HEK293 (cell line): Measurements from ENCODE around the gene GUCA1A.

Experiments
- EGR2 ChIP-seq: fragments of 450-650 bp; formaldehyde crosslinking; IDR thresholded peaks from 2 replicates; pipeline ENCODE4 v1.5.1; 2016; ENCODE audit warnings: low read depth, missing biosample characterization, missing genetic modification characterization
- GLIS1 ChIP-seq: fragments of 450-650 bp; formaldehyde crosslinking; IDR thresholded peaks from 2 replicates; pipeline ENCODE4 v1.5.1; 2016; ENCODE audit warnings: missing biosample characterization, missing genetic modification characterization
- GLIS2 ChIP-seq: fragments of 450-650 bp; formaldehyde crosslinking; IDR thresholded peaks from 2 replicates; pipeline ENCODE4 v1.5.1; 2016; ENCODE audit warnings: missing biosample characterization, missing genetic modification characterization
- HOXA7 ChIP-seq: sonication (generic); formaldehyde crosslinking; IDR thresholded peaks from 2 replicates; pipeline ENCODE4 v1.8.1; 2022; ENCODE audit warnings: missing genetic modification reagents, borderline replicate concordance
- KLF1 ChIP-seq: fragments of 450-650 bp; formaldehyde crosslinking; IDR thresholded peaks from 2 replicates; pipeline ENCODE4 v1.5.1; 2016; ENCODE audit warnings: missing biosample characterization, missing genetic modification characterization
- KLF10 ChIP-seq: fragments of 450-650 bp; IDR thresholded peaks from 2 replicates; pipeline ENCODE4 v1.5.1; 2018; ENCODE audit warnings: missing biosample characterization, mild to moderate bottlenecking, missing genetic modification characterization
- RBAK ChIP-seq: fragments of 450-650 bp; formaldehyde crosslinking; IDR thresholded peaks from 2 replicates; pipeline ENCODE4 v1.5.1; 2016; ENCODE audit warnings: missing biosample characterization, missing genetic modification characterization
- SCRT1 ChIP-seq: fragments of 450-650 bp; formaldehyde crosslinking; IDR thresholded peaks from 2 replicates; pipeline ENCODE4 v1.5.1; 2016; ENCODE audit warnings: missing biosample characterization, missing genetic modification characterization, borderline replicate concordance
- WT1 ChIP-seq: fragments of 450-650 bp; formaldehyde crosslinking; IDR thresholded peaks from 2 replicates; pipeline ENCODE4 v1.5.1; 2016; ENCODE audit warnings: missing biosample characterization, missing genetic modification characterization
- ZBTB17 ChIP-seq: fragments of 450-650 bp; formaldehyde crosslinking; IDR thresholded peaks from 2 replicates; pipeline ENCODE4 v1.5.1; 2016; ENCODE audit warnings: missing biosample characterization, missing genetic modification characterization
- ZBTB7A ChIP-seq: fragments of 450-650 bp; formaldehyde crosslinking; IDR thresholded peaks from 2 replicates; pipeline ENCODE4 v1.5.1; 2016; ENCODE audit warnings: low read depth, missing biosample characterization, missing genetic modification characterization
- ZNF121 ChIP-seq: fragments of 450-650 bp; formaldehyde crosslinking; IDR thresholded peaks from 2 replicates; pipeline ENCODE4 v1.5.1; 2016; ENCODE audit warnings: missing biosample characterization, missing genetic modification characterization
- ZNF132 ChIP-seq: fragments of 450-650 bp; formaldehyde crosslinking; IDR thresholded peaks from 2 replicates; pipeline ENCODE4 v1.5.1; 2017; ENCODE audit warnings: missing biosample characterization, missing genetic modification characterization, borderline replicate concordance
- ZNF2 ChIP-seq: fragments of 450-650 bp; formaldehyde crosslinking; IDR thresholded peaks from 2 replicates; pipeline ENCODE4 v1.5.1; 2016; ENCODE audit warnings: missing biosample characterization, missing genetic modification characterization
- ZNF292 ChIP-seq: fragments of 450-650 bp; formaldehyde crosslinking; IDR thresholded peaks from 2 replicates; pipeline ENCODE4 v1.5.1; 2016; ENCODE audit warnings: low read depth, missing biosample characterization, missing genetic modification characterization, borderline replicate concordance
- ZNF350 ChIP-seq: fragments of 450-650 bp; formaldehyde crosslinking; IDR thresholded peaks from 2 replicates; pipeline ENCODE4 v1.5.0; 2017; ENCODE audit warnings: missing biosample characterization, mild to moderate bottlenecking, missing genetic modification characterization
- ZNF366 ChIP-seq: fragments of 450-650 bp; formaldehyde crosslinking; conservative IDR thresholded peaks from 2 replicates; pipeline ENCODE4 v1.5.1; 2016; ENCODE audit warnings: missing biosample characterization, missing genetic modification characterization
- ZNF394 ChIP-seq: fragments of 450-650 bp; formaldehyde crosslinking; IDR thresholded peaks from 2 replicates; pipeline ENCODE4 v1.5.1; 2016; ENCODE audit warnings: missing biosample characterization, missing genetic modification characterization, mild to moderate bottlenecking, moderate library complexity, borderline replicate concordance
- ZNF426 ChIP-seq: fragments of 450-650 bp; formaldehyde crosslinking; IDR thresholded peaks from 2 replicates; pipeline ENCODE4 v1.5.1; 2017; ENCODE audit warnings: missing biosample characterization, missing genetic modification characterization, mild to moderate bottlenecking, inconsistent platforms, moderate library complexity
- ZNF529 ChIP-seq: fragments of 450-650 bp; formaldehyde crosslinking; IDR thresholded peaks from 2 replicates; pipeline ENCODE4 v1.5.1; 2017; ENCODE audit warnings: missing genetic modification characterization, missing biosample characterization; ENCODE audit not compliant: insufficient replicate concordance
- ZNF561 ChIP-seq: fragments of 450-650 bp; IDR thresholded peaks from 2 replicates; pipeline ENCODE4 v1.5.1; 2018; ENCODE audit warnings: missing biosample characterization, missing genetic modification characterization, borderline replicate concordance
- ZNF585B ChIP-seq: fragments of 450-650 bp; formaldehyde crosslinking; IDR thresholded peaks from 2 replicates; pipeline ENCODE4 v1.5.1; 2016; ENCODE audit warnings: missing biosample characterization, missing genetic modification characterization
- ZNF596 ChIP-seq: fragments of 450-650 bp; IDR thresholded peaks from 2 replicates; pipeline ENCODE4 v1.5.0; 2018; ENCODE audit warnings: missing biosample characterization, mild to moderate bottlenecking, missing genetic modification characterization, moderate library complexity
- ZNF623 ChIP-seq: fragments of 450-650 bp; formaldehyde crosslinking; IDR thresholded peaks from 2 replicates; pipeline ENCODE4 v1.5.1; 2016; ENCODE audit warnings: missing biosample characterization, missing genetic modification characterization
- ZNF624 ChIP-seq: fragments of 450-650 bp; formaldehyde crosslinking; IDR thresholded peaks from 2 replicates; pipeline ENCODE4 v1.5.1; 2017; ENCODE audit warnings: missing biosample characterization, missing genetic modification characterization
- ZSCAN16 ChIP-seq: fragments of 450-650 bp; formaldehyde crosslinking; IDR thresholded peaks from 2 replicates; pipeline ENCODE4 v1.5.1; 2016; ENCODE audit warnings: missing biosample characterization, missing genetic modification characterization
- TF ChIP-seq, protein P1 (sequence below): fragments of 450-650 bp; formaldehyde crosslinking; IDR thresholded peaks from 2 replicates; pipeline ENCODE4 v1.5.1; 2017; ENCODE audit warnings: missing biosample characterization, missing genetic modification characterization
- TF ChIP-seq, protein P2 (sequence below): fragments of 450-650 bp; formaldehyde crosslinking; IDR thresholded peaks from 2 replicates; pipeline ENCODE4 v1.5.1; 2016; ENCODE audit warnings: missing biosample characterization, missing genetic modification characterization
- TF ChIP-seq, protein P3 (sequence below): fragments of 450-650 bp; formaldehyde crosslinking; IDR thresholded peaks from 2 replicates; pipeline ENCODE4 v1.5.1; 2017; ENCODE audit warnings: missing biosample characterization, missing genetic modification characterization
- TF ChIP-seq, protein P4 (sequence below): fragments of 450-650 bp; formaldehyde crosslinking; IDR thresholded peaks from 2 replicates; pipeline ENCODE4 v1.5.1; 2017; ENCODE audit warnings: missing biosample characterization, mild to moderate bottlenecking, missing genetic modification characterization, moderate library complexity
- TF ChIP-seq, protein P5 (sequence below): fragments of 450-650 bp; formaldehyde crosslinking; IDR thresholded peaks from 2 replicates; pipeline ENCODE4 v1.5.1; 2016; ENCODE audit warnings: missing biosample characterization, missing genetic modification characterization

GUCA1A gene

DNA sequence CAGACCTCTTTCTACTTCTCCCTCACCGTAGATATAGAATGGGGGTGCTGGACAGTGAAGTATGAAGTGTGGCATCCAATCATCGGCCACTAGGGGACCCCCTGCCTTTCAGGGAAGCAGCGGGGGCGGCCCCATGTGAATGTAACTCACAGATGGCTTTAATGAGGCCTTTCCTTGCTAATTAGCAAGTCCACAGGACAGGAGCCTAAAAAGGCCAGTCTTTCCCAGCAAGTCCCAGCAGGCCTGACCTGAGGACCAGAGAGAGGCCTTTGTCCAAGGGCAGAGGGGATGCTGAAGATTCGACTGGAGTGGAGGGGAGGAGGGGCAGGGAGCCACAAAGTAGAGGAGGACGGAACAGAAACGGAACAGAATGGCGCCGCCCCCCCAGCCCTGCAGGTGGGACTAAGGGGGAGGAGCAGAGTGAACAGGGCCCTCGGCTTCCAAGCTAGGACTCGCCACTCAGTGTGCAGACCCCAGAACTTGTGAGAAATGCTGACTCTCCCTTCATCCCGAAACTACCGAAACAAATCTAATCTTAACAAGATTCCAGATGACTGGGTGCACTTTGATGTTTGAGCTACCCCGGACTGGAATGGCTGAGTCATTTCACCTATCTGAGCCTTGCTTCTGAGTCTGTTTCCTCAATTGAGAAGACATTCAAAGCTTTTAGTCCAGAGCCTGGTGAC, 36.5 kb upstream of the GUCA1A start (continued):
- TF ChIP-seq ZNF561 (tag by site-specific recombination) (peak; percentile 96), ZNF366 (tag by site-specific recombination) (peak; percentile 65), GLIS2 (tag by site-specific recombination) (peak; percentile 78), ZNF132 (tag by site-specific recombination) (no peak), ZNF623 (tag by site-specific recombination) (0 out of 2 replicates have a peak, but pooled peaks have one; percentile 7), ZNF2 (tag by site-specific recombination) (no peak), ZSCAN16 (no peak), RBAK (no peak), ZNF121 (tag by site-specific recombination) (no peak), KLF1 (tag by site-specific recombination) (no peak), ZNF394 (no peak), ZBTB7A (no peak), KLF10 (tag by site-specific recombination) (no peak), ZNF585B (tag by site-specific recombination) (no peak), ZNF426 (tag by site-specific recombination) (no peak), SCRT1 (tag by site-specific recombination) (no peak), EGR2 (peak; percentile 42; the same call in 1 of the 2 replicates), ZBTB17 (tag by site-specific recombination) (peak; percentile 81), ZNF292 (tag by site-specific recombination) (no peak), HOXA7 (CRISPR knock-in tag) (no peak), ZNF529 (tag by site-specific recombination) (no peak), ZNF624 (no peak), ZNF596 (tag by site-specific recombination) (no peak), WT1 (tag by site-specific recombination) (no peak), ZNF350 (tag by site-specific recombination) (no peak), GLIS1 (tag by site-specific recombination) (peak; percentile 73)
- TF ChIP-seq, protein P1, sequence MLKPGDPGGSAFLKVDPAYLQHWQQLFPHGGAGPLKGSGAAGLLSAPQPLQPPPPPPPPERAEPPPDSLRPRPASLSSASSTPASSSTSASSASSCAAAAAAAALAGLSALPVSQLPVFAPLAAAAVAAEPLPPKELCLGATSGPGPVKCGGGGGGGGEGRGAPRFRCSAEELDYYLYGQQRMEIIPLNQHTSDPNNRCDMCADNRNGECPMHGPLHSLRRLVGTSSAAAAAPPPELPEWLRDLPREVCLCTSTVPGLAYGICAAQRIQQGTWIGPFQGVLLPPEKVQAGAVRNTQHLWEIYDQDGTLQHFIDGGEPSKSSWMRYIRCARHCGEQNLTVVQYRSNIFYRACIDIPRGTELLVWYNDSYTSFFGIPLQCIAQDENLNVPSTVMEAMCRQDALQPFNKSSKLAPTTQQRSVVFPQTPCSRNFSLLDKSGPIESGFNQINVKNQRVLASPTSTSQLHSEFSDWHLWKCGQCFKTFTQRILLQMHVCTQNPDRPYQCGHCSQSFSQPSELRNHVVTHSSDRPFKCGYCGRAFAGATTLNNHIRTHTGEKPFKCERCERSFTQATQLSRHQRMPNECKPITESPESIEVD = no peak
- TF ChIP-seq, protein P2, sequence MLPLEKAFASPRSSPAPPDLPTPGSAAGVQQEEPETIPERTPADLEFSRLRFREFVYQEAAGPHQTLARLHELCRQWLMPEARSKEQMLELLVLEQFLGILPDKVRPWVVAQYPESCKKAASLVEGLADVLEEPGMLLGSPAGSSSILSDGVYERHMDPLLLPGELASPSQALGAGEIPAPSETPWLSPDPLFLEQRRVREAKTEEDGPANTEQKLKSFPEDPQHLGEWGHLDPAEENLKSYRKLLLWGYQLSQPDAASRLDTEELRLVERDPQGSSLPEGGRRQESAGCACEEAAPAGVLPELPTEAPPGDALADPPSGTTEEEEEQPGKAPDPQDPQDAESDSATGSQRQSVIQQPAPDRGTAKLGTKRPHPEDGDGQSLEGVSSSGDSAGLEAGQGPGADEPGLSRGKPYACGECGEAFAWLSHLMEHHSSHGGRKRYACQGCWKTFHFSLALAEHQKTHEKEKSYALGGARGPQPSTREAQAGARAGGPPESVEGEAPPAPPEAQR (tag by site-specific recombination) = no peak
- TF ChIP-seq, protein P3, sequence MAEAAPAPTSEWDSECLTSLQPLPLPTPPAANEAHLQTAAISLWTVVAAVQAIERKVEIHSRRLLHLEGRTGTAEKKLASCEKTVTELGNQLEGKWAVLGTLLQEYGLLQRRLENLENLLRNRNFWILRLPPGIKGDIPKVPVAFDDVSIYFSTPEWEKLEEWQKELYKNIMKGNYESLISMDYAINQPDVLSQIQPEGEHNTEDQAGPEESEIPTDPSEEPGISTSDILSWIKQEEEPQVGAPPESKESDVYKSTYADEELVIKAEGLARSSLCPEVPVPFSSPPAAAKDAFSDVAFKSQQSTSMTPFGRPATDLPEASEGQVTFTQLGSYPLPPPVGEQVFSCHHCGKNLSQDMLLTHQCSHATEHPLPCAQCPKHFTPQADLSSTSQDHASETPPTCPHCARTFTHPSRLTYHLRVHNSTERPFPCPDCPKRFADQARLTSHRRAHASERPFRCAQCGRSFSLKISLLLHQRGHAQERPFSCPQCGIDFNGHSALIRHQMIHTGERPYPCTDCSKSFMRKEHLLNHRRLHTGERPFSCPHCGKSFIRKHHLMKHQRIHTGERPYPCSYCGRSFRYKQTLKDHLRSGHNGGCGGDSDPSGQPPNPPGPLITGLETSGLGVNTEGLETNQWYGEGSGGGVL (tag by site-specific recombination) = peak; percentile 25; the same call in 1 of the 2 replicates
- TF ChIP-seq, protein P4, sequence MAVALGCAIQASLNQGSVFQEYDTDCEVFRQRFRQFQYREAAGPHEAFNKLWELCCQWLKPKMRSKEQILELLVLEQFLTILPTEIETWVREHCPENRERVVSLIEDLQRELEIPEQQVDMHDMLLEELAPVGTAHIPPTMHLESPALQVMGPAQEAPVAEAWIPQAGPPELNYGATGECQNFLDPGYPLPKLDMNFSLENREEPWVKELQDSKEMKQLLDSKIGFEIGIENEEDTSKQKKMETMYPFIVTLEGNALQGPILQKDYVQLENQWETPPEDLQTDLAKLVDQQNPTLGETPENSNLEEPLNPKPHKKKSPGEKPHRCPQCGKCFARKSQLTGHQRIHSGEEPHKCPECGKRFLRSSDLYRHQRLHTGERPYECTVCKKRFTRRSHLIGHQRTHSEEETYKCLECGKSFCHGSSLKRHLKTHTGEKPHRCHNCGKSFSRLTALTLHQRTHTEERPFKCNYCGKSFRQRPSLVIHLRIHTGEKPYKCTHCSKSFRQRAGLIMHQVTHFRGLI = no peak
- TF ChIP-seq, protein P5, sequence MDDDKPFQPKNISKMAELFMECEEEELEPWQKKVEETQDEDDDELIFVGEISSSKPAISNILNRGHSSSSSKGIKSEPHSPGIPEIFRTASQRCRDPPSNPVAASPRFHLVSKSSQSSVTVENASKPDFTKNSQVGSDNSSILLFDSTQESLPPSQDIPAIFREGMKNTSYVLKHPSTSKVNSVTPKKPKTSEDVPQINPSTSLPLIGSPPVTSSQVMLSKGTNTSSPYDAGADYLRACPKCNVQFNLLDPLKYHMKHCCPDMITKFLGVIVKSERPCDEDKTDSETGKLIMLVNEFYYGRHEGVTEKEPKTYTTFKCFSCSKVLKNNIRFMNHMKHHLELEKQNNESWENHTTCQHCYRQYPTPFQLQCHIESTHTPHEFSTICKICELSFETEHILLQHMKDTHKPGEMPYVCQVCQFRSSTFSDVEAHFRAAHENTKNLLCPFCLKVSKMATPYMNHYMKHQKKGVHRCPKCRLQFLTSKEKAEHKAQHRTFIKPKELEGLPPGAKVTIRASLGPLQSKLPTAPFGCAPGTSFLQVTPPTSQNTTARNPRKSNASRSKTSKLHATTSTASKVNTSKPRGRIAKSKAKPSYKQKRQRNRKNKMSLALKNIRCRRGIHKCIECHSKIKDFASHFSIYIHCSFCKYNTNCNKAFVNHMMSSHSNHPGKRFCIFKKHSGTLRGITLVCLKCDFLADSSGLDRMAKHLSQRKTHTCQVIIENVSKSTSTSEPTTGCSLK (tag by site-specific recombination) = no peak
